Activated T-helper 1 cell treated with anti-CD3 and anti-CD28 coated beads, Interleukin-12 subunit alpha, Interleukin-12 subunit beta, Interleukin-2, Interleukin-4 antibody, amounts not matched to agents 30 ng/mL and 10 ng/mL and 1 ng/mL, durations not matched to agents 14 hours and 24 hours and 36 hours (primary cell): ENCODE results near the gene P2RX5. TPM values are rescaled to one million over a fixed set of nuclear protein-coding genes. Genes with fewer than 3 reads are reported as not detected.

ENCODE experiments used
- DNase-seq: peaks from one replicate; pipeline ENCODE4 v3.0.0; 2021; ENCODE audit warnings: low spot score
- H3K27ac Mint-ChIP-seq: one replicate; pipeline ENCODE4 v1.8.0; 2021; ENCODE audit warnings: mild to moderate bottlenecking, mixed read lengths
- H3K27me3 Mint-ChIP-seq: one replicate; pipeline ENCODE4 v1.8.0; 2022; ENCODE audit warnings: mild to moderate bottlenecking, moderate library complexity, mixed read lengths; ENCODE audit not compliant: insufficient read depth
- H3K36me3 Mint-ChIP-seq: one replicate; pipeline ENCODE4 v1.8.0; 2021; ENCODE audit warnings: low read depth, mixed read lengths
- H3K4me1 Mint-ChIP-seq: one replicate; pipeline ENCODE4 v1.8.0; 2021; ENCODE audit warnings: low read depth, mixed read lengths
- H3K4me3 Mint-ChIP-seq: one replicate; pipeline ENCODE4 v1.8.0; 2021; ENCODE audit warnings: mild to moderate bottlenecking, moderate library complexity, mixed read lengths
- H3K9me3 Mint-ChIP-seq: one replicate; pipeline ENCODE4 v1.8.0; 2021; ENCODE audit warnings: mixed read lengths
- intact Hi-C: fragments of 100-400 bp; cut with micrococcal nuclease; formaldehyde crosslinking; loops from one replicate; pipeline ENCODE4 v1.15.1; 2024
- total RNA-seq: library from RNA; stranded (reverse); gene quantifications from 2 replicates; pipeline ENCODE4 v1.2.3, GENCODE V29; 2022

P2RX5 gene
- total RNA-seq, 1 donor from 2014 or later, result 143 TPM

- H3K9me3 Mint-ChIP-seq, result no peaks in the 10 kb centered on the region
Measured at GRCh38 chr17:3669085-3669347, 26.9 kb downstream of the P2RX5 start.

GRCh38 chr17:3668279-3669084 is 27.5 kb downstream of the P2RX5 start, which contains the start of the genes EMC6 and TAX1BP3:
EMC6 (plus strand) TSS chr17:3668812; CDS start chr17:3669147, 335 bp downstream.
TAX1BP3 (minus strand) TSS chr17:3668578; CDS start chr17:3668526, 52 bp downstream.
- DNase-seq, result peak; percentile 100
- H3K27me3 Mint-ChIP-seq, result peaks cover 2% of the 10 kb centered on the region
- H3K4me3 Mint-ChIP-seq, result peak within 1 kb of the TSS; percentile 98
- H3K27ac Mint-ChIP-seq, result peak within 1 kb of the TSS; percentile 97
- H3K9me3 Mint-ChIP-seq, result no peaks in the 10 kb centered on the region
- intact Hi-C loops, result loop anchor here (1.0 to 5.0 kb wide), 8 partner anchors 26 to 224 kb away; partner anchors contain the start of genes CAMKK1, CTNS, HASPIN and NCBP3
- H3K36me3 Mint-ChIP-seq, result peaks cover 20% of the 10 kb centered on the region
- H3K4me1 Mint-ChIP-seq, result peaks cover 21% of the 10 kb centered on the region

More at GRCh38 chr17:3669085-3669347, 26.9 kb downstream of the P2RX5 start:
- H3K4me1 Mint-ChIP-seq, result peaks cover 21% of the 10 kb centered on the region
- H3K36me3 Mint-ChIP-seq, result peaks cover 19% of the 10 kb centered on the region
- H3K27ac Mint-ChIP-seq, result peak overlapping the region; percentile 97
- intact Hi-C loops, result loop anchor here (2.0 to 5.0 kb wide), 2 partner anchors 26 to 223 kb away; partner anchors contain the start of gene CAMKK1
- H3K27me3 Mint-ChIP-seq, result peaks cover 2% of the 10 kb centered on the region
- H3K4me3 Mint-ChIP-seq, result peak overlapping the region; percentile 98
- no peak for DNase-seq

GRCh38 chr17:3667366-3668278 is 28.3 kb downstream of the P2RX5 start:
- intact Hi-C loops, result loop anchor here (1.0 to 5.0 kb wide), 8 partner anchors 27 to 225 kb away; partner anchors contain the start of genes CAMKK1, CTNS, HASPIN and NCBP3

GRCh38 chr17:3666516-3666915 is 29.4 kb downstream of the P2RX5 start:
- peaks cover 14% of the 10 kb centered on the region for H3K36me3 Mint-ChIP-seq
- DNase-seq, result no peak
- intact Hi-C loops, result loop anchor here (5.0 kb wide), 1 partner anchor 226 kb away; the partner anchor contains the start of gene CAMKK1
- H3K4me3 Mint-ChIP-seq, result peak overlapping the region; percentile 85
- H3K4me1 Mint-ChIP-seq, result peaks cover 21% of the 10 kb centered on the region
- no peak overlapping the region for H3K27ac Mint-ChIP-seq
- no peaks in the 10 kb centered on the region for H3K9me3 Mint-ChIP-seq
- peaks cover 2% of the 10 kb centered on the region for H3K27me3 Mint-ChIP-seq

More at GRCh38 chr17:3667366-3668278, 28.3 kb downstream of the P2RX5 start:
- no peaks in the 10 kb centered on the region for H3K9me3 Mint-ChIP-seq
- DNase-seq, result peak; percentile 19
- H3K4me3 Mint-ChIP-seq, result peak overlapping the region; percentile 98
- peak overlapping the region; percentile 63 for H3K27ac Mint-ChIP-seq
- H3K36me3 Mint-ChIP-seq, result peaks cover 17% of the 10 kb centered on the region
- H3K27me3 Mint-ChIP-seq, result peaks cover 2% of the 10 kb centered on the region
- peaks cover 21% of the 10 kb centered on the region for H3K4me1 Mint-ChIP-seq

- intact Hi-C loops, result loop anchor here (5.0 kb wide), 1 partner anchor 226 kb away; the partner anchor contains the start of gene CAMKK1
- Mint-ChIP-seq H3K27me3 (peaks cover 2% of the 10 kb centered on the region), H3K36me3 (peaks cover 14% of the 10 kb centered on the region), H3K4me1 (peaks cover 21% of the 10 kb centered on the region), H3K27ac (no peak overlapping the region), H3K9me3 (no peaks in the 10 kb centered on the region), H3K4me3 (peak overlapping the region; percentile 85)
- no peak for DNase-seq
Measured at GRCh38 chr17:3665834-3666233, 30.1 kb downstream of the P2RX5 start.

GRCh38 chr17:3663102-3664011 is 32.6 kb downstream of the P2RX5 start:
- intact Hi-C loops, result no loop called here
- H3K27me3 Mint-ChIP-seq, result no peaks in the 10 kb centered on the region
- no peak overlapping the region for H3K4me3 Mint-ChIP-seq

GRCh38 chr17:3660311-3660891 is 35.6 kb downstream of the P2RX5 start:
- intact Hi-C loops, result no loop called here
- no peak overlapping the region for H3K4me3 Mint-ChIP-seq
- H3K9me3 Mint-ChIP-seq, result no peaks in the 10 kb centered on the region
- H3K27me3 Mint-ChIP-seq, result no peaks in the 10 kb centered on the region
- H3K27ac Mint-ChIP-seq, result no peak overlapping the region
- no peaks in the 10 kb centered on the region for H3K4me1 Mint-ChIP-seq
- no peak for DNase-seq
- peaks cover 6% of the 10 kb centered on the region for H3K36me3 Mint-ChIP-seq

More at GRCh38 chr17:3663102-3664011, 32.6 kb downstream of the P2RX5 start:
- peaks cover 5% of the 10 kb centered on the region for H3K36me3 Mint-ChIP-seq
- H3K4me1 Mint-ChIP-seq, result peaks cover 15% of the 10 kb centered on the region
- H3K27ac Mint-ChIP-seq, result no peak overlapping the region
- no peaks in the 10 kb centered on the region for H3K9me3 Mint-ChIP-seq
- no peak for DNase-seq

- Mint-ChIP-seq H3K27ac (no peak overlapping the region), H3K9me3 (no peaks in the 10 kb centered on the region), H3K4me1 (no peaks in the 10 kb centered on the region), H3K36me3 (peaks cover 3% of the 10 kb centered on the region), H3K27me3 (no peaks in the 10 kb centered on the region), H3K4me3 (no peak overlapping the region)
- intact Hi-C loops, result no loop called here
- no peak for DNase-seq
Measured at GRCh38 chr17:3659541-3660111, 36.3 kb downstream of the P2RX5 start.

GRCh38 chr17:3658784-3659449 is 37.0 kb downstream of the P2RX5 start:
- no peaks in the 10 kb centered on the region for H3K4me1 Mint-ChIP-seq
- no peaks in the 10 kb centered on the region for H3K27me3 Mint-ChIP-seq
- DNase-seq, result no peak
- no peak overlapping the region for H3K27ac Mint-ChIP-seq
- no peaks in the 10 kb centered on the region for H3K9me3 Mint-ChIP-seq
- H3K36me3 Mint-ChIP-seq, result peaks cover 1% of the 10 kb centered on the region
- H3K4me3 Mint-ChIP-seq, result no peak overlapping the region
- intact Hi-C loops, result no loop called here

GRCh38 chr17:3657874-3658783 is 37.8 kb downstream of the P2RX5 start:
- DNase-seq, result no peak
- no peaks in the 10 kb centered on the region for H3K4me1 Mint-ChIP-seq
- intact Hi-C loops, result no loop called here
- no peak overlapping the region for H3K27ac Mint-ChIP-seq
- no peak overlapping the region for H3K4me3 Mint-ChIP-seq
- no peaks in the 10 kb centered on the region for H3K27me3 Mint-ChIP-seq
- peaks cover 1% of the 10 kb centered on the region for H3K36me3 Mint-ChIP-seq
- H3K9me3 Mint-ChIP-seq, result no peaks in the 10 kb centered on the region
